Measurements from ENCODE around the gene TMEM125.

TMEM125 gene

GRCh38 chr1:43316738-43317520, 47.1 kb downstream of the TMEM125 start:
- H3K9me3 Mint-ChIP-seq: no peaks in the 10 kb centered on the region
- H3K36me3 Mint-ChIP-seq: no peaks in the 10 kb centered on the region
- no peak for ATAC-seq
- H3K4me3 Mint-ChIP-seq: no peak overlapping the region
- H3K27me3 Mint-ChIP-seq: peaks cover under 1% of the 10 kb centered on the region
- peaks cover 5% of the 10 kb centered on the region for H3K4me1 Mint-ChIP-seq
- no peak overlapping the region for H3K27ac Mint-ChIP-seq

GRCh38 chr1:43317817-43318471, 48.2 kb downstream of the TMEM125 start:
- ATAC-seq: no peak
- H3K4me1 Mint-ChIP-seq: peaks cover 5% of the 10 kb centered on the region
- H3K4me3 Mint-ChIP-seq: no peak overlapping the region
- H3K27me3 Mint-ChIP-seq: no peaks in the 10 kb centered on the region
- no peaks in the 10 kb centered on the region for H3K36me3 Mint-ChIP-seq
- no peak overlapping the region for H3K27ac Mint-ChIP-seq
- no peaks in the 10 kb centered on the region for H3K9me3 Mint-ChIP-seq

GRCh38 chr1:43318831-43319230, 49.0 kb downstream of the TMEM125 start:
- Mint-ChIP-seq H3K36me3 (no peaks in the 10 kb centered on the region), H3K4me3 (no peak overlapping the region), H3K27me3 (no peaks in the 10 kb centered on the region), H3K9me3 (no peaks in the 10 kb centered on the region), H3K27ac (no peak overlapping the region), H3K4me1 (peaks cover 5% of the 10 kb centered on the region)
- ATAC-seq: peak; percentile 13

GRCh38 chr1:43319288-43319687, 49.5 kb downstream of the TMEM125 start:
- H3K27ac Mint-ChIP-seq: no peak overlapping the region
- H3K36me3 Mint-ChIP-seq: no peaks in the 10 kb centered on the region
- H3K4me1 Mint-ChIP-seq: peaks cover 5% of the 10 kb centered on the region
- H3K9me3 Mint-ChIP-seq: peaks cover 2% of the 10 kb centered on the region
- H3K27me3 Mint-ChIP-seq: no peaks in the 10 kb centered on the region
- peak; percentile 6 for ATAC-seq
- H3K4me3 Mint-ChIP-seq: no peak overlapping the region

- ATAC-seq: peak; percentile 38
- peaks cover 6% of the 10 kb centered on the region for H3K9me3 Mint-ChIP-seq
- no peaks in the 10 kb centered on the region for H3K27me3 Mint-ChIP-seq
- no peak overlapping the region for H3K4me3 Mint-ChIP-seq
- H3K27ac Mint-ChIP-seq: no peak overlapping the region
- peaks cover 3% of the 10 kb centered on the region for H3K36me3 Mint-ChIP-seq
- H3K4me1 Mint-ChIP-seq: peaks cover 5% of the 10 kb centered on the region
These were observed 50.0 kb downstream of the TMEM125 start for GRCh38 chr1:43319766-43320165.

- H3K27ac Mint-ChIP-seq: no peak overlapping the region
- H3K36me3 Mint-ChIP-seq: peaks cover 8% of the 10 kb centered on the region
- H3K9me3 Mint-ChIP-seq: peaks cover 10% of the 10 kb centered on the region
- no peak for ATAC-seq
- H3K4me1 Mint-ChIP-seq: peaks cover 5% of the 10 kb centered on the region
- no peak overlapping the region for H3K4me3 Mint-ChIP-seq
- no peaks in the 10 kb centered on the region for H3K27me3 Mint-ChIP-seq
These were observed 51.6 kb downstream of the TMEM125 start for GRCh38 chr1:43321331-43321891.

- H3K9me3 Mint-ChIP-seq: peaks cover 10% of the 10 kb centered on the region
- peaks cover 8% of the 10 kb centered on the region for H3K36me3 Mint-ChIP-seq
- H3K27me3 Mint-ChIP-seq: no peaks in the 10 kb centered on the region
- peaks cover 5% of the 10 kb centered on the region for H3K4me1 Mint-ChIP-seq
- no peak for ATAC-seq
- no peak overlapping the region for H3K27ac Mint-ChIP-seq
- no peak overlapping the region for H3K4me3 Mint-ChIP-seq
These were observed 52.7 kb downstream of the TMEM125 start for GRCh38 chr1:43322506-43322905.

Measured in stimulated activated memory B cell treated with anti-CD40 and anti-IgM and Interleukin-4, amounts not matched to agents 10 μg/mL and 1 μg/mL and 100 μg/mL, for 72 hours (primary cell).